ENCODE data around the gene CBL. TPM values are rescaled to one million over a fixed set of nuclear protein-coding genes. Genes with fewer than 3 reads are reported as not detected.

The CBL gene
- polyA plus RNA-seq, 2 of the 4 experiments (the other 2 are of a cell fraction), result 6.0 to 14.1 TPM

GRCh38 chr11:119334174-119334930 is 128.2 kb downstream of the CBL start, which contains the start of gene RNF26 (continued):
- TF ChIP-seq PHF8 (IDR thresholded peaks at IDR 0.05; ENCODE audit: borderline replicate concordance, low read depth), result 0 out of 2 replicates have a peak, but pooled peaks have one; percentile 49
- TF ChIP-seq EHF (CRISPR knock-in tag; IDR thresholded peaks at IDR 0.05), result no peak

- DNase-seq (ENCODE audit: low read depth in 1 of 2, low spot score in 1 of 2), result no peak
- peak overlapping the region; percentile 72 for H3K4me3 ChIP-seq
- ATAC-seq, result no peak
- H3K27ac ChIP-seq, result peak overlapping the region; percentile 79 to 94
- 79% methylated on average over 12 of the region's 15 CpGs for WGBS (ENCODE audit: missing lambda C conversion rate)
- no peak for FAIRE-seq
- POLR2A ChIA-PET, result no interaction called here
- H3K9me3 ChIP-seq, result no peaks in the 10 kb centered on the region
- TF ChIP-seq RARB (CRISPR knock-in tag; IDR thresholded peaks at IDR 0.05) (no peak), CEBPB (IDR thresholded peaks at IDR 0.05) (no peak), KDM5A (IDR thresholded peaks at IDR 0.05) (no peak), JUNB (IDR thresholded peaks at IDR 0.05) (no peak), EHF (CRISPR knock-in tag; IDR thresholded peaks at IDR 0.05) (no peak), ZFP36 (IDR thresholded peaks at IDR 0.05; ENCODE audit: borderline replicate concordance, partially characterized antibody) (no peak), HOXA7 (CRISPR knock-in tag; IDR thresholded peaks at IDR 0.05) (no peak), CBX2 (IDR thresholded peaks at IDR 0.05; ENCODE audit: borderline replicate concordance, low read depth) (no peak), NR3C1 (IDR thresholded peaks at IDR 0.05) (no peak), GATA3 (IDR thresholded peaks at IDR 0.05; ENCODE audit: borderline replicate concordance) (no peak), RCOR1 (IDR thresholded peaks at IDR 0.05; ENCODE audit: low read depth, low read length) (no peak)
- peaks cover 19% of the 10 kb centered on the region for H3K4me1 ChIP-seq
- CTCF ChIA-PET, result interaction anchor here (0.9 to 7.7 kb wide), 5 partner anchors 12 to 46 kb away, joined by 3 to 123 read pairs (median 8); partner anchors contain the start of gene USP2
- H3K4me2 ChIP-seq, result peak overlapping the region; percentile 79
Measured at GRCh38 chr11:119335091-119335654, 129.0 kb downstream of the CBL start.

GRCh38 chr11:119335655-119336543 is 129.8 kb downstream of the CBL start:
- POLR2A ChIA-PET, result no interaction called here
- FAIRE-seq (no peak), DNase-seq (ENCODE audit: low read depth in 1 of 2, low spot score in 1 of 2) (no peak), ATAC-seq (no peak)
- Histone ChIP-seq H3K4me3 (no peak overlapping the region; the same call in 1 of the 3 replicates), H3K4me1 (peaks cover 19% of the 10 kb centered on the region), H3K27ac (peak overlapping the region in 1 of 2 experiments; percentile 94; a peak in 1 of 6 replicates), H3K4me2 (peak overlapping the region; percentile 79), H3K9me3 (no peaks in the 10 kb centered on the region)
- 95% methylated on average over 18 of the region's 30 CpGs for WGBS (ENCODE audit: missing lambda C conversion rate)
- TF ChIP-seq ELK1 (IDR thresholded peaks at IDR 0.05; ENCODE audit: low read depth, low read length), result no peak
- TF ChIP-seq RAD21 (conservative IDR thresholded peaks at IDR 0.05 in 1 of 2, IDR thresholded peaks at IDR 0.05 in 1 of 2), result no peak
- TF ChIP-seq RNF2 (IDR thresholded peaks at IDR 0.05; ENCODE audit: borderline replicate concordance, low read depth), result no peak
- TF ChIP-seq MAZ (IDR thresholded peaks at IDR 0.05; ENCODE audit: borderline replicate concordance, low read depth, low read length), result no peak
- TF ChIP-seq NPAS2 (CRISPR knock-in tag; IDR thresholded peaks at IDR 0.05; ENCODE audit: borderline replicate concordance), result no peak
- no peak for TF ChIP-seq POLR2AphosphoS2 (conservative IDR thresholded peaks at IDR 0.05; ENCODE audit: low read length)
- no peak for TF ChIP-seq KDM1A (IDR thresholded peaks at IDR 0.05; ENCODE audit: low read depth)
- TF ChIP-seq ZC3H11A (IDR thresholded peaks at IDR 0.05), result no peak
- TF ChIP-seq FOSB (CRISPR knock-in tag; IDR thresholded peaks at IDR 0.05), result no peak
- TF ChIP-seq HOXA7 (CRISPR knock-in tag; IDR thresholded peaks at IDR 0.05), result no peak
- TF ChIP-seq PHF8 (IDR thresholded peaks at IDR 0.05; ENCODE audit: borderline replicate concordance, low read depth), result no peak
- TF ChIP-seq SREBF2 (IDR thresholded peaks at IDR 0.05), result no peak
- no peak for TF ChIP-seq JUNB (IDR thresholded peaks at IDR 0.05)
- TF ChIP-seq ZSCAN20 (CRISPR knock-in tag; IDR thresholded peaks at IDR 0.05), result no peak
- no peak for TF ChIP-seq CBX8 (IDR thresholded peaks at IDR 0.05)
- TF ChIP-seq MAX (IDR thresholded peaks at IDR 0.05), result no peak
- CTCF ChIA-PET, result interaction anchor here (0.9 to 7.7 kb wide), 5 partner anchors 13 to 46 kb away, joined by 3 to 123 read pairs (median 8); partner anchors contain the start of gene USP2

Data from A549 (cell line).